ENCODE measurements around the gene CLSTN2.

The CLSTN2 gene

DNA sequence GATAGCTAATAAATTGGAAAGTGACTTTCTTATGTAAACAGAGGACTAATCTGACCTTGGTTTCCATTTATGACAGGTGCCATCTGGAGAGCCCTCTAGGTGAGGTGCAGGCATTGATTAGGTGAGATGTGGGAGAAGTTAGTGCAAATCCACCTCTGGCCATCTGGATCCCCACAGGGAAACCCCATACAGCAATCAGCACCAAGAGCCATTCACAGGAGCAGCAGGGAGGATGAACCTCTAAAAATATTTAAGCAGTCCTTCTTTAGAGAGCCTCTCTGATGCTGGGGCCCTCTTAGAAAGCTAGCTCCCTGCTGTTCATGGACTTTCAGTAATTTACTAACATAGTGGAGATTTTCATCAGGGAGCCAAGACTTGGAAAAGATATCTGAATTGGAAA, 69.3 kb downstream of the CLSTN2 start:
- DNase-seq (ENCODE audit: low read depth in 2 of 2, low spot score in 1 of 2), result no peak

DNA sequence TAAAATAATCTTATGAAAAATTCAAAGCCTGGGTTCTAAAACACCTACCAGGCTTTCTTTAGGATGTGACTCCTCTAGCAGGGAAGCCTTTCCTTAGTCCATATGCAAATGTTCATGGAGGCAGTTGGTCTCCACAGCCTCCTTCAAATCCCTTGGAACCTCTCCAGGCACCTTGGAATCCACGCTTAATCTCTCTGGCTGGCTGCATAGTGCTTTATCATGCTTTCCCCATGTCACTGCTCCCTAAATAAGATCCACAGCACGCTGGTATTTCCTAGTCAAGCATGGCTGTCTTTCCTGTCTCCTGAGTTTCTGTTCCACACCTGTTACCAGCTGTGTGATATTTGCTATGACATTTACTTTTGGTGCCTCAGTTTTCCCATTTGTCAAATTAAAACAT, 71.3 kb downstream of the CLSTN2 start:
- no peak for DNase-seq (ENCODE audit: low read depth in 2 of 2, low spot score in 1 of 2)

DNA sequence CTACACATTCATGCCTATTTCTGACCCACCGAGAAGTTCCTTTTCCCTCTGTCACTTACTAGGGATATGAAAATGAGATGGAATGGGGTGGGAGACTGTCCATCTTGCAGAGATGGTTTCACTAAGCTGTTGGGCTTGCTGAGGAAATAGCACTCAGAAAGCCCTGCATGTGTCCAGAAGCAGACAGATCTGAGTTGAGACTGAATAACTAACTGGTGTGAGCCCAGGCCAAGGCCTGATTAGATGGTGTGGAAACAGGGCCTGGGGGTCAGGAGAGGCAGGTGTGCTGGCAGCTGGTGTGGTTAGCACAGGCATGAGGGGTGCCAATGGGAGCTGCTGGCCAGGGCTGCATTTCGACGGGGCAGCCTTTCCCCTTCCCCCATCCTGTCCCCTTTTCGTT, 72.1 kb downstream of the CLSTN2 start:
- DNase-seq (ENCODE audit: low read depth in 2 of 2, low spot score in 1 of 2), result no peak

DNA sequence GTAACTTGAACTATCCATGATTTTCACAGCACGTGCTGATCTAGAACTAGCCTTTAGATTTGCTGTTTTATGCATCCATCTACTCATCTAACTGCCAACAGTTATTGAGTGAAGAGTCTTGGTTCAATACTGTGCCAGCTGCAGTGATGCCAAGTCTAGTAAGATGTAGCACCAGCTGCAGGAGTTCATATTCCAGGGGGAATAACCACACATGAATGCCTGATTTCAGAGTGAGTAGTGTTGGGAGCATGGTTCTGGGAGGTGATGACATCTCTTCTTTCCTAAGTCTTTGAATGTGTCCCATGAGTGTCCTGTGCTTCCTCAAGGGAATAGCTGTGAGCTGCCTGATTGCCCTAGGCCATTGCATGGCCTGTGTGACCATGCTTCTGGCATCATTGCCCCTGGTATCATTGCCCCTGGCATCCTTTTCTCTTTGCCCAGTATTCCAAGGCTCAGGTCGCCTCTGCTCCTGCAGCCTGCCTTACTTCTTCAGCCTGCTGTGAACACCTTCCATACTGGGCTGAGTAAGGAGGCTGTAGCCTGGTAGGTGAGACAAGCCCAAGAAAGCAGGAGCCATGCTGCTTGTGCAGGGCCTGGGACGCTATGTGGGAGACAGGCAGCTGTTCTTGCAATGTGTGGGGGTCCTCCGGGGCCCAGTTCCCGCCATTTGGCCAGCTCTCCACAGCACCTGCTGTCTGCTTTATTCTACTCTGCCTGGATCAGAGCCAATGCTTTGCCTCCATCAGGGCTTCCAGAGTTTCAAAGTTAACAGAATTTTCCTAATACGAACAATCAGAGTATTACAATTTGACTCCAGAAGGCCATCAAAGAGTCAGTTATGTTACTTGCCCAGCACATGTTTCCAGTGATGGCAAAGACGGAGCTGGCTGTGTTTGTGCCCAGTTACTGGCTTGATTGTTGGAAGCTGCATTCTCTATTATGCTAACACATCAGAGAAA, 73.2 kb downstream of the CLSTN2 start:
- DNase-seq (ENCODE audit: low read depth in 2 of 2, low spot score in 1 of 2), result no peak

DNA sequence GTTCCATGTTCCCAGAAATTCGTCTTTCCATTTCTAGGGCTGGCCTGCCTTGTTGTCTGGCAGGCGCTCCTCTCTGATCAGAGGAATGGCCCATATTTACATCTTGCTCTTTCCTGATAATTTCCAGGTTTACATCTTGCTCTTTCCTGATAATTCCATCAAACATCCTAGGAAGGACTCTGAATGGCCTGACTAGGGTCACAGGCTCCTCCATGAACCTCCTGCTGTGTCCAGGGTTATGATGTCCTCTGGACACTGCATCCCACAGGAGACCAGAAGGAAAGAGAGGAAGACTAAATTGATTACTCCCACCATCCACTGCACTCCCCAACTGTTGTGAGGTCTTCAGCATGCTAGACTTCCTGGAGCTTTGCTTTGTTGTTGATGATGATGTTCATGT, 75.4 kb downstream of the CLSTN2 start:
- no peak for DNase-seq (ENCODE audit: low read depth in 2 of 2, low spot score in 1 of 2)

DNA sequence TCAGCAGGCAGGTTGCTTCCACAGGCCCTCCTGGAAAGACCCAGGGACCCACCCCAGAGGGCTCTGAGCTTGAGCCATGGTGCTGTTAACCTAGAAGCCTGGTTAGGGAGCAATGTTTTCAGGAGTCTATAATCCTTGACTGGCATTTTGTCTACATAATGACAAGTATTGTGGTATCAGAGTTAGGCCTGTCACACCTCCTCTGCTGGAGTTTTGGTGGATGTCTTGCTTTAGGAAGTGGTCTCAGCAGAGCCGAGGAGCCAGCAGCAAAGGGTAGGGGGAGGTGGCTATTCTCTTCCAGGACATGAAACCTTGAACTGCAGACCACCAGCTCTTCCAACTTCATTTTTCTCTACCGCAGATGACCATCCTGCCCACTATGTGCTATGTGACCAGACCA, 76.1 kb downstream of the CLSTN2 start:
- no peak for DNase-seq (ENCODE audit: low read depth in 2 of 2, low spot score in 1 of 2)

DNA sequence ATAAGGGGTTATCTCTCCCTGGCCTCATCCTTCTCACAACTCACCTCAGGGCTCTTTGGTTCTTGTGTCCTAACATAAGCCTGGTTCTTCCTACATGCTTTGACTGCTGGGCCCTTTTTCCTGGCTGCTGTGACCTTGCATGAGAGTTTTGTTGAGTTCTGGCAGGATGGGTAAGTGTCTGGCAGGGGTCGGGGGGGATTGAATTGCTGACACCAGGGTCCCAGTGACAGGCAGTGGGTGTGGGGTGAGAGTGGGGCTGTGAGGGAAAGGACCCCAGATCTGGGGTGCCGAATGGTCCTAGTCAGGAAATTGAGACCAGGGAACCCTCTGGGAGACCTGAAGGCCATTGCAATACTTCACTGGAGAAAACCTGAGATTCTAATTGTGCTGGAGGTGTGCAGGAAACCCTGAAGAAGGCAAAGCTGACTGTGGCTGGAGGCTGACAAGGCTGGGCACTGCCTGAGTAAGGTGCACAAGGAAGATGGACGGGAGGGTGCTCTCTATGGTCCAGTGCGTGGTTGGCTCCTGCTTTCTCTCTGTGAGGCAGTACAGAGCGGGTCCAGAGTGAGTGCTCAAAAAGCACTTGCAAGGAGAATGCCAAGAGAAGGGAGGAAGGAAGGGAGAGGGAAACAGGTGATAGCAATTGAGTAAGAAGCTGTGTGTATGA, 76.8 kb downstream of the CLSTN2 start:
- DNase-seq (ENCODE audit: low read depth in 2 of 2, low spot score in 1 of 2), result no peak

DNA sequence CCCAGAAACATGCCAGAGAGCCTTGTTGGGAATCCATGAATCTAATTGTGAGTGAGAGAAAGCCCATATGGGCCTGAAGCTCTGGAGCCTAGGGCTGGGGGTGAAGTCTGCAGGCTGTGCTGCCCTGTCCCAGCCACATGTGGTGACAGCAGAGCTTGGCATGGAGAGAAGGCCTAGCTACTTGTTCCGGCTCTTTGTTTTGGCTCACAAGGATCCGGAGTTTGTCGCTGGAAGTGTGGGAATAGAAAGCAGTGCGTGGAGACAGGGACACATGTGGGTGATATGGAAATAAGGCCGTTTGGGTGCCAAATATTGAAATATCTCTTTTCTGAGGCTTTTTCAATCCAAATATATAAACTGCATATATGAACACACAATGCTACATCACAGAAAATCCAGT, 78.2 kb downstream of the CLSTN2 start:
- DNase-seq (ENCODE audit: low read depth in 2 of 2, low spot score in 1 of 2), result no peak

DNA sequence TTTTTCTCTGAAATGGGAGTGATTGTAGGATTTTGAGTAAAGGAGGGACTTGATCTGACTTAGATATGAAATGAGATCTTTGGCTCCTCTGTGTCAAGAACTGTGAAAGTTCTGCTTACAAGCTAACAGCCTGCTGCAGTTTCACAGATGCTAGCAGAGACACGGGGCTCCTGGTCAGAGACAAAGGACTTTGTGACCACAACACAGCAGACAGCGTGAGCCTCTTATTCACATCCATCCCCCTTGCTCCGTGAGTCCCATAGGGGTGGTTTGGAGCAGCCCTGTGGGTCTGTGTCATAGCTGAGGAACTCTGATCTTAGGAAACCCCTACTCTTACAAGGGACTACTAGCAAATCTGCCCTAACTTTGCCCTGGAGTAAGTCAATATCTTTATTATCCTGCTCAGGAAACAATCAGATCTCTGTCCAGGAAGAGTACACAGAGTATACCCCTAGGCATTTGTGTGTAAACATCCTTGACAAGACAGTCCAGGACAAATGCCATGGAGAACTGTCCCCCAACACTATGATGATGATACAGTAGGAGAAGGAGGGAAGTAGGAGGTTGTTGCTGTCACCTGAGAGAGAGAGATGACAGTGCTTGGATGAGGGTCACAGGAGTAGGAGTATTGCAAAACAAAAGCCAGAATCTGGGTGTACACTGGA, 80.0 kb downstream of the CLSTN2 start:
- DNase-seq (ENCODE audit: low read depth in 2 of 2, low spot score in 1 of 2), result no peak

DNA sequence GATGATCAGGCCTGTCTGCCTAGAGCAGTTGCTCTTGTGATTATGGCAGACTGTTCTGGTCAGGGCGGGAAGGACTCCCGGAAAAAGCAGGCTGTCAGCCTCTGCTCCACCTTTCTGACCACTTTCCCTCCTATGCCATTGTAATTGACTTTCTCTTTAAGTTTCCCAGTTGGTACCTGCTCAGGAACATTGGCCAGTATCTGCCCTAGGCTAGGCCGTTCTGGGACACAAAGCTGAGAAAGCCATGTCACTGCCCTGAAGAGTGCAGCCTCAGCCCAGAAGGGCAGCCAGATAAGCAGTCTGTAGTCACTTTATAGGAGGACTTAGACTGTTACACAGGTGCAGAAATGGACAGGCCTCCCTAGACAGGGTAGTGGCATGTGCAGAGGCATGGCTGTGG, 80.8 kb downstream of the CLSTN2 start:
- DNase-seq (ENCODE audit: low read depth in 2 of 2, low spot score in 1 of 2), result no peak

DNA sequence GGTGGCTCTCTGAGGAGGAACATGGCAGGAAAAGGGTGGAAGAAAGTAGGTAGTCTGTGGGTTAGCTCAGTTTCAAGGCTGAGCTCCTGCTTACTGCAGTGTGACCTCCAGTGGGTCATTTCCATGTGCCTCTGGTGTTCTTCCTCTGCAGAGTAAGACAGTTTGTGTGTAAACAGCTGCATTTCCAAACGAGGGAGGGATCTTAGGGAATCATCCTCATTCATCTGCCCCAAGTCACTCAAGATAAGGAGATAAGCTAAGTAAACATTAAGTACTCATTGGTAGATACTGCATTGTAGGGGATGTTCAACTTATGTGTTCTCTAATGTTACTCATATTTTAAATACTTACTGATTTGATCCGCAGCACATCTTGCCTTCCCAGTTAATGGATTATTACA, 83.6 kb downstream of the CLSTN2 start:
- DNase-seq (ENCODE audit: low read depth in 2 of 2, low spot score in 1 of 2), result no peak

DNA sequence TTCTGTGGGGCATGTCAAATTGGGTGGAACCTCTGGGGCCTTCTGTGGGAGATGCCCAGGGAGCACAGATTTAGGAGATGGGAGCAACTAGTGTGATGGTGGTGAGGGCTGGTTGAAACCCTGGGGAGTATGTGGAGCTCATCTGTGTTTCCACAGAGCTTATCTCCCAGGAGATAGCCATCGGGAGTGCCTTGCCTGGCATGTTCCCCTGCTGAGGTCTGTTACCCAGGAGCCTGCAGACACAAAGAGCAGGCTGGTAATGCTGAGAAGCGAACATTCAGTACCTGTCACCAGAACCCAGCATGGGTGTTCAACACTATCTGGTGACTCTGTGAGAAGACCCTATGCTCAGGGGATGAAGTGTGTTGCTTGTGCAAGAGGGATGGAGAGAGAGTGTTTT, 85.0 kb downstream of the CLSTN2 start:
- no peak for DNase-seq (ENCODE audit: low read depth in 2 of 2, low spot score in 1 of 2)

DNA sequence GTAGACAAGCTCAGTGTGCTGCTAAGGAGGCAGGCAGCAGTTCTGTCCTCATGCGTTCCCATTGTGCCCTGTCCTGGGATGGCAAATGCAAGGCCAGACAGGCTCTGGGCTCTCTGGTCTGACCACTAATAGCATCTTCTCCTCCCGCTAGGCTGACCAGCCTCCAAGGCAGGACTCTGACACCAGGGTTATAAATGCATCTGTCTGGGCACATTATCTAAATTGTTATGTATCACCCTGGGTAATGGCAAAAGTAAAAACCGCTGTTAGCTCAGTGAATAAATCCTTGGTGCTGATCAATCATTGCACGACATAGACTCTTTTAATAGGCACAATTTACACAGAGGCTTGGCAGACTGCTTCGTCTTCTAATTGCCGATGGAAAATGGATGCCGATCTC, 85.6 kb downstream of the CLSTN2 start:
- DNase-seq (ENCODE audit: low read depth in 2 of 2, low spot score in 1 of 2), result no peak

DNA sequence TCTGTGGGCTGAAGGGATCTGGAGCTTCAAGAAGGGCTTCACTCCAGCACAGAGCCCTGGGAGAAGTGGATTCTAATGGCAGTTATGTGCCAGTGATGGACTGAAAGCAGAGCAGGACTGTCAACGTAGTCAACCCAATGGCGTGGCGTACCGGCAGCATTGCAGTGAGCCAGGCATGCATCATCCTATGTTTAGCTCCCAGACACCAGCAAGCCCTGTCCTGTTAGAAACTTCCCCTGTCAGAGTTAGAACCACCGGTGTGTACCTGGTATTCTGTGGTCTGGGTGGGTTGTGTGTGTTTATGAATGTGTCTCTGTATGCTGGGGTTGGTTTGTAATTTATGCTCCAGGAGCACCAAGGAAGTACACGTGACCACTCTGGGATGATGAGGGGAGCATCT, 86.3 kb downstream of the CLSTN2 start:
- no peak for DNase-seq (ENCODE audit: low read depth in 2 of 2, low spot score in 1 of 2)

DNA sequence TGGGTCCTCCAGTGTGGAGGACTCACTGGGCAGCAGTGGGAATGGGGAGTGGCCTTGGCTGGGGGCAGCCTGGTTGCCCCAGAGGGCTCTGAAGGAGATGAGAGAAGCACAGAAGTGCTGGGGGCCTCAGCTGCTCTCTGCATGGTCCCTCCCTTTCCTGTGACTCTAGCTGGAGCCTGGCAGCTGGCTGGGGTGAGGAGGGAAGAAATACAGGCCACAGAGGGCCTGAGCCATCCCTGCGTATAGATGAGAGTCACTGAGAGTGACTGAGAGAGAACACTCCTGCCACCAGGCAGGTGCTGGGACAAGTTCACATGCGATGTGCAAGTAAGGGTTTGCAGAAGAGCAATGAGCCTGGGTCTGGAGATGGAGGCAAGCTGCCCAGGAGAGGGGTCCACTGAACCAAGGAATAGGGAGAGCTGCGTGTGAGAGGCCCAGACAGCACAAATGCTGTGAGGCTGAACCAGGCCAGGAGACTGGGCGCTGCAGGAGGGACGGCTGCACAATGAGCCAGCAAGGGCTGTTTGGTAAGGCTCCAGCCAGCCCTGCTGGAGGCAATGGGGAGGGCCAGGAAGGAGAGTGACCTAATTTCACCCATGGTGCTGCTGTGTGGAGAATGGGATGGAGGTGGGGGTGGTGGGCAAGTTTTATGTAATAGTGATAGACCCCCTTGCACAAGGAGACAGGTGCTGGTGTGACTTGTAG, 87.2 kb downstream of the CLSTN2 start:
- DNase-seq (ENCODE audit: low read depth in 2 of 2, low spot score in 1 of 2), result no peak

DNA sequence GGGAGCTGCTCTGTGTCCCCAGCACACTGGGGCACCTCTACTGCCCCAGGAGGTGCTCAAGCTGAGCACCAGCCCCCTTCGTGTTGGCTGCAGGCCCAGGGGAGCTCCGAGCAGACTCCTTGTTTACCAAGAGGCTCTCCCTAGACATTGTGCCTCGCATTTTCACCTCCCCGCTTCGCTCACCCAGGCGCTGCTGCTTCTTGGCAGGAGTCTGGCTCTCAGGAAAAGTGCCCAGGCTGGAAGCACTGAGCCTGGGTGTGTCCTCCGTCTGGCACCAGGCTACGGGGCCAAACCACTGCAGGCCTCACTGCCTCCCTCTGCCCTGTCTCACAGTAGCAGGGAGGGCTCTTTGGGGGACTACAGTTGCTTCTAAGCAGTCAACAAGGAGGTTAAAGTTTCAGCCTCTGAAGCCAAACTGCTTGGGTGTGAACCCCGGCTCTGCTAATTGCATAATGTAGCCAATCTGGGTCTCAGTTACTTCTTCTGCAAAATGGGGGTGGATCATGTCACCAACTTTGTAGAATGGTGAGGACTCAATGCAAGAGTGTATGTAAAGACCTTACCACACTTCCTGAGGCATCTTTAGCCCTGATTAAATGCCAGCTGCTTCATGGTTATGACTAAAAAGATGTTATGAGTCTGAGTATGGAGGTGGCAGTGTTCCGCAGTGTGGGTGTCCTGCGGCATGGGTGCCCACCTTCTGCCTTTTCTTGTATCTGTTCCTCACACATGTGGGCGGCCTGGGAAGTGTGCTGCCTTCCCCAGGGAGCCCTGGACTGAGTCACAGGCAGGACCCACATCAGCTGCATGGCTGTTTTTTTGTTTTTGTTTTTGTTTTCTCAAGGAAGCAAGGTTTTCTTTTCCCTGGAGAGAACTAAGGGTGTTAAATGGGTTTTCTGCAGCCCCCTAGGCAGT, 88.9 kb downstream of the CLSTN2 start:
- no peak for DNase-seq (ENCODE audit: low read depth in 2 of 2, low spot score in 1 of 2)

DNA sequence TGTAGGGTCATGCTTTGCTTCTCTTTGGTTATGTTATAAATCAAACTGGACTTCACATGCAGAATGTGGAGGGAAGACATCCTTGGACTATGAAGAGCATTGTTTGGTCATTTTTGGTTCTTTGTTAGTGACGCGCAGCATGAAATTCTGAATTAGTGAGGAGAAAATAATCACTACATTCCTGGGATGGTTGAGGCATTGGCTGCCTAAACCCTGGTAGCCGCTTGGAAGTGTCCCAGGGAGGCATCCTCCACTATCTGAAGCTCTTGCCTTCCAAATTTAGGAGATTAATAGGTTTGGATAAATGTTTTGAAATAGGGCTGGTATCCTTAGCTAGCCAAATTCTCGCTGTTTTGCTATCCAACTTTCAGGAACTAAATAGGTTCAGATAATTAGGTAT, 96.2 kb downstream of the CLSTN2 start:
- DNase-seq (ENCODE audit: low read depth in 2 of 2, low spot score in 1 of 2), result no peak

DNA sequence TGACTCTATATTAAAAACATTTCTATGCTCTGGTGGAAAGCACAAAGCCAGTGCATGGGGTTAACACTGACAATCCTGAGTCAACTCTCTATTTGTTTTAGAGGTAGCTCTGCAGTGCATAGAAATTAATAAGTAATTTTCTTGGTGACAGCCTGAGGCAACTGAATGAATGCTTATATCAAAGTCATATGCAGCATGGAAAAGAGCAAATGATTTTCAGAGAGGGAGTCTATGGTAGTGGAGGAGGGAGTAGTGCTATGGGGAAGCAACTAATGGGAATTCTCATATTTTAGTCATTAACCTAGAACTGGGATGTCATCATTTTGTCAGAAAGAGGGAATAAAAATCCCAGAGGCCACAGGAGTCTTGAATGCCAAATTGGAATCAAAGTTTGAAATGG, 99.1 kb downstream of the CLSTN2 start:
- no peak for DNase-seq (ENCODE audit: low read depth in 2 of 2, low spot score in 1 of 2)

DNA sequence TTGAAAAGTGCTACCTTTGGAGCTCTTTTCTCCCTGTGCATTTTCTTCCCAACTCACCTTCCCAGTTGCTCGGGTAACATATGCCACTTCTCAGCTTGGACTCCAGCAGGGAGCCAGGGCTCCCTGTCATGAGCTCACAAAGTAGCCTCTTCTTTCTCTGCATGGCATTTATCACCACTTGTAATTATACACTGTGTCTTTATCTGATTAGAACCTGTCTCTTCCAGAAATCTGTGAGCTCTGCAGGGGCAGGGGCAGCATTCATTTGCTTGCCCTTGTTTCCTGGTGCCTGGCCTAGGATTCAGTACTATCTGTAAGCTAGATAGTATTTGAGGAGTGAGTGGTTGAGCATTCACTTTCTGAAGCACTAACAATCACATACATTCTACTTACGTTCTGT, 100.9 kb downstream of the CLSTN2 start:
- DNase-seq (ENCODE audit: low read depth in 2 of 2, low spot score in 1 of 2), result no peak

DNA sequence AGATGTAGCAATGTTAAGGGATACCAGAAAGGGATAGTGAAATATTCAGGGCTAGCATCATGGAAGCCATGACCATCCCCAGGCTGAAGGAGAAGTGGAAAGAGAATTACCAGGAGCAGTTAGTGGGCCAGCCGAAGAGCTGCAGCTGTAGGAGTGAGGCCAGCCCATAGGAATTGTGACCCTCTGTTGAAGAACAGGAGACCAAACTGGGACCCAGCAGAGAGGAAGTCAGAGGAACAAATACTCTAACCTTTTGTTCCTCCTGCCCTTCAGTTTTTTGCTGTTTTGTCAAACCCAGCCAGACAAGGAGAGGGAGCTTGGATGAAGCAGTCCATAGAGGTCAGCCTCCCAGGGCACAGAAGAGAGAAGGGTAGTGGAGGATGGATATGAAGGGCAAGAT, 115.4 kb downstream of the CLSTN2 start:
- no peak for DNase-seq (ENCODE audit: low read depth in 2 of 2, low spot score in 1 of 2)
